CD4-positive, alpha-beta T cell treated with Interleukin-10 for 1 hour (primary cell): Measurements from ENCODE around the gene CACUL1.
A peak's percentile ranks its signal among the peaks of the same experiment; 100 is the strongest.
"Not testable (repeated sequence)": the region's sequence is repeated elsewhere in the genome, so short reads cannot be mapped to it uniquely, and the experiment has no call there.

Source experiments
- DNase-seq: peaks from one replicate; pipeline ENCODE4 v3.0.0-alpha.2; 2020

Gene CACUL1

GRCh38 chr10:118754556-118755423 is at the start of gene CACUL1:
Gene CACUL1 (minus strand): TSS chr10:118754970. CDS start chr10:118754762, 208 bp downstream.
- peak; percentile 100 for DNase-seq

GRCh38 chr10:118804262-118804773 is 49.5 kb upstream of the CACUL1 start:
- no peak for DNase-seq

GRCh38 chr10:118802126-118802793 is 47.5 kb upstream of the CACUL1 start:
- no peak for DNase-seq

GRCh38 chr10:118800920-118801319 is 46.1 kb upstream of the CACUL1 start:
- peak; percentile 9 for DNase-seq

GRCh38 chr10:118799777-118800176 is 45.0 kb upstream of the CACUL1 start:
- no peak for DNase-seq

- no peak for DNase-seq
Measured at GRCh38 chr10:118798231-118798662, 43.5 kb upstream of the CACUL1 start.

GRCh38 chr10:118794971-118795370 is 40.2 kb upstream of the CACUL1 start:
- not testable (repeated sequence) for DNase-seq

GRCh38 chr10:118793545-118793944 is 38.8 kb upstream of the CACUL1 start:
- DNase-seq, result no peak

- DNase-seq, result peak; percentile 13
Measured at GRCh38 chr10:118792526-118792925, 37.8 kb upstream of the CACUL1 start.

GRCh38 chr10:118790058-118790457 is 35.3 kb upstream of the CACUL1 start:
- DNase-seq, result no peak

GRCh38 chr10:118785551-118785950 is 30.8 kb upstream of the CACUL1 start:
- no peak for DNase-seq

- no peak for DNase-seq
Measured at GRCh38 chr10:118783776-118784545, 29.2 kb upstream of the CACUL1 start.

- not testable (repeated sequence) for DNase-seq
Measured at GRCh38 chr10:118782916-118783465, 28.2 kb upstream of the CACUL1 start.

GRCh38 chr10:118781541-118781940 is 26.8 kb upstream of the CACUL1 start:
- DNase-seq, result no peak

- no peak for DNase-seq
Measured at GRCh38 chr10:118778727-118779126, 24.0 kb upstream of the CACUL1 start.

- no peak for DNase-seq
Measured at GRCh38 chr10:118776960-118777359, 22.2 kb upstream of the CACUL1 start.

GRCh38 chr10:118776033-118776432 is 21.3 kb upstream of the CACUL1 start:
- DNase-seq, result no peak

- DNase-seq, result no peak
Measured at GRCh38 chr10:118775478-118775877, 20.7 kb upstream of the CACUL1 start.

- no peak for DNase-seq
Measured at GRCh38 chr10:118773041-118773440, 18.3 kb upstream of the CACUL1 start.

GRCh38 chr10:118771976-118772375 is 17.2 kb upstream of the CACUL1 start:
- DNase-seq, result no peak

- DNase-seq, result no peak
Measured at GRCh38 chr10:118769898-118770600, 15.3 kb upstream of the CACUL1 start.
